C4-2B (cell line): ENCODE measurements around the gene TGM1.

Experiments used
- CTCF ChIP-seq: fragments of 450-650 bp; conservative IDR thresholded peaks from 2 replicates; pipeline ENCODE4 v1.5.1; 2017; ENCODE audit warnings: mild to moderate bottlenecking
- ZFX ChIP-seq: fragments of 450-650 bp; IDR thresholded peaks from 2 replicates; pipeline ENCODE4 v1.6.1; 2017

- TF ChIP-seq CTCF = no peak
- no peak for TF ChIP-seq ZFX
Observed at GRCh38 chr14:24270537-24271133, 7.7 kb upstream of the TGM1 start.
